Neuronal stem cell (in vitro differentiated cells): ENCODE results near the gene ANK3. TPM values are rescaled to one million over a fixed set of nuclear protein-coding genes. Genes with fewer than 3 reads are reported as not detected.
A peak's percentile ranks its signal among the peaks of the same experiment; 100 is the strongest.

Source experiments
- DNase-seq: peaks from one replicate; pipeline ENCODE4 v3.0.0-alpha.2; 2013; ENCODE audit warnings: low spot score
- H2AFZ ChIP-seq: one replicate; pipeline ENCODE4 v1.6.1; 2013; ENCODE audit warnings: mild to moderate bottlenecking, low read length, inconsistent platforms
- H2AK5ac ChIP-seq: 2 replicates; pipeline ENCODE4 v1.6.1; 2013; ENCODE audit warnings: low read depth, mild to moderate bottlenecking, inconsistent platforms, low read length, moderate library complexity, mixed read lengths
- H2BK120ac ChIP-seq: 2 replicates; pipeline ENCODE4 v1.6.1; 2013; ENCODE audit warnings: low read depth, mild to moderate bottlenecking, inconsistent platforms, low read length, moderate library complexity, mixed read lengths
- H2BK12ac ChIP-seq: one replicate; pipeline ENCODE4 v1.6.1; 2013; ENCODE audit warnings: low read length, inconsistent platforms
- H2BK15ac ChIP-seq: 2 replicates; pipeline ENCODE4 v1.6.1; 2013; ENCODE audit warnings: mild to moderate bottlenecking, low read length, inconsistent platforms, mixed read lengths
- H2BK5ac ChIP-seq: one replicate; pipeline ENCODE4 v1.6.1; 2013; ENCODE audit warnings: inconsistent platforms, mild to moderate bottlenecking, low read length, moderate library complexity
- H3K14ac ChIP-seq: one replicate; pipeline ENCODE4 v1.6.1; 2013; ENCODE audit warnings: low read length, inconsistent platforms
- H3K18ac ChIP-seq: 2 replicates; pipeline ENCODE4 v1.6.1; 2013; ENCODE audit warnings: low read length, inconsistent platforms
- H3K23ac ChIP-seq: 2 replicates; pipeline ENCODE4 v1.6.1; 2013; ENCODE audit warnings: low read depth, mild to moderate bottlenecking, mixed read lengths, low read length, inconsistent platforms; ENCODE audit not compliant: poor library complexity
- H3K27ac ChIP-seq: replicated peaks from 3 replicates; pipeline ENCODE4 v1.5.1; 2013; ENCODE audit warnings: low read length, inconsistent platforms
- H3K27me3 ChIP-seq, 3 experiments: 2 replicates each; pipeline ENCODE4 v1.6.1; 2013; ENCODE audit warnings: low read length in 3 of 3, mild to moderate bottlenecking in 2 of 3, inconsistent platforms in 1 of 3, low read depth in 1 of 3, mixed read lengths in 1 of 3, moderate library complexity in 1 of 3; ENCODE audit not compliant: control insufficient read depth in 3 of 3, insufficient read depth in 3 of 3
- H3K36me3 ChIP-seq, 2 donors: replicated peaks in 1 of 2; 2 replicates each; pipeline ENCODE4 v1.6.1; 2013; ENCODE audit warnings: low read length in 2 of 2; ENCODE audit not compliant: control insufficient read depth in 2 of 2, insufficient read depth in 2 of 2
- H3K4ac ChIP-seq: 2 replicates; pipeline ENCODE4 v1.6.1; 2013; ENCODE audit warnings: inconsistent platforms, mild to moderate bottlenecking, low read length, moderate library complexity
- H3K4me1 ChIP-seq, 2 donors: 1 replicate in 1 of 2; 2 replicates in 1 of 2; pipeline ENCODE4 v1.6.1; 2013; ENCODE audit warnings: low read length in 2 of 2, low read depth in 1 of 2; ENCODE audit not compliant: control insufficient read depth in 2 of 2, insufficient read depth in 1 of 2
- H3K4me2 ChIP-seq: one replicate; pipeline ENCODE4 v1.6.1; 2013; ENCODE audit warnings: mild to moderate bottlenecking, low read length, inconsistent platforms; ENCODE audit not compliant: insufficient read depth, poor library complexity, severe bottlenecking
- H3K4me3 ChIP-seq, 2 donors: 2 replicates each; pipeline ENCODE4 v1.5.1; 2013; ENCODE audit warnings: low read length in 2 of 2, mild to moderate bottlenecking in 2 of 2, inconsistent platforms in 1 of 2, moderate library complexity in 1 of 2
- H3K79me1 ChIP-seq: one replicate; pipeline ENCODE4 v1.6.1; 2013; ENCODE audit warnings: low read depth, mild to moderate bottlenecking, inconsistent platforms, low read length, moderate library complexity
- H3K9ac ChIP-seq: one replicate; pipeline ENCODE4 v1.6.1; 2013; ENCODE audit warnings: mild to moderate bottlenecking, low read depth, low read length, inconsistent platforms; ENCODE audit not compliant: poor library complexity
- H3K9me3 ChIP-seq, 2 donors: replicated peaks in 1 of 2; 2 replicates each; pipeline versions ENCODE3 to v1.6.1; 2013; ENCODE audit warnings: low read length in 2 of 2, mild to moderate bottlenecking in 2 of 2, inconsistent platforms in 1 of 2, low read depth in 1 of 2, mixed read lengths in 1 of 2, moderate library complexity in 1 of 2; ENCODE audit not compliant: control insufficient read depth in 2 of 2, insufficient read depth in 1 of 2
- H4K8ac ChIP-seq: one replicate; pipeline ENCODE4 v1.6.1; 2013; ENCODE audit warnings: low read depth, mild to moderate bottlenecking, inconsistent platforms, low read length, moderate library complexity
- H4K91ac ChIP-seq: one replicate; pipeline ENCODE4 v1.6.1; 2013; ENCODE audit warnings: low read length, low read depth, mild to moderate bottlenecking, inconsistent platforms; ENCODE audit not compliant: poor library complexity
- WGBS, 2 donors: extraction: QIAGEN DNeasy Blood & Tissue Kit; methylation state at CpG; one replicate each; pipeline ENCODE4 v1.1.7; 2013; ENCODE audit warnings: missing lambda C conversion rate in 2 of 2, mixed read lengths in 1 of 2; ENCODE audit not compliant: insufficient read length in 2 of 2, insufficient replicate concordance in 1 of 2; ENCODE audit errors: extremely low coverage in 2 of 2; 5-methylcytosine and 5-hydroxymethylcytosine counted together
- polyA plus RNA-seq, 2 experiments: library from polyadenylated mRNA; stranded (reverse); fragments of 200-250 nt; gene quantifications; one replicate each; pipeline ENCODE4 v1.2.3, GENCODE V29; 2013

ANK3 gene
- 57.1 TPM for polyA plus RNA-seq (2013, experiment 1 of 2)
- polyA plus RNA-seq (2013, experiment 2 of 2): 57.8 TPM

GRCh38 chr10:60389413-60390025 is at the start of gene ANK3:
TSS of gene ANK3 (minus strand) at chr10:60389875. CDS start at chr10:60389538, 337 bp downstream.
- no peak within 1 kb of the TSS for H4K91ac ChIP-seq
- no peak within 1 kb of the TSS for H2BK12ac ChIP-seq
- no peak within 1 kb of the TSS for H4K8ac ChIP-seq
- no peak within 1 kb of the TSS for H3K4me2 ChIP-seq
- H2BK15ac ChIP-seq: no peak within 1 kb of the TSS
- H3K9me3 ChIP-seq: no peaks in the 10 kb centered on the region
- H2AK5ac ChIP-seq: no peak within 1 kb of the TSS
- no peak within 1 kb of the TSS for H3K18ac ChIP-seq
- H3K79me1 ChIP-seq: no peaks in the 10 kb centered on the region
- no peak within 1 kb of the TSS for H2BK120ac ChIP-seq
- peak within 1 kb of the TSS; percentile 51 for H2AFZ ChIP-seq
- H3K14ac ChIP-seq: no peak within 1 kb of the TSS
- no peaks in the 10 kb centered on the region for H3K36me3 ChIP-seq
- no peak within 1 kb of the TSS for H3K23ac ChIP-seq
- no peak within 1 kb of the TSS for H3K9ac ChIP-seq
- no CpG with 5 or more reads among the region's 10 CpGs for WGBS, 2 donors
- no peak within 1 kb of the TSS for H2BK5ac ChIP-seq
- peaks cover 11 to 32% of the 10 kb centered on the region in 2 donors for H3K4me1 ChIP-seq
- H3K4ac ChIP-seq: no peak within 1 kb of the TSS
- peak within 1 kb of the TSS in 1 of 2 donors; percentile 5 for H3K4me3 ChIP-seq
- H3K27me3 ChIP-seq: no peaks in the 10 kb centered on the region
- DNase-seq: no peak
- no peak within 1 kb of the TSS for H3K27ac ChIP-seq

- no peak overlapping the region for H2BK15ac ChIP-seq
- no peak overlapping the region for H3K23ac ChIP-seq
- H2AFZ ChIP-seq: no peak overlapping the region
- H3K4me3 ChIP-seq: no peak overlapping the region
- no peak overlapping the region for H2BK120ac ChIP-seq
- DNase-seq: peak; percentile 40
- H2BK12ac ChIP-seq: no peak overlapping the region
- no peaks in the 10 kb centered on the region for H3K36me3 ChIP-seq
- H4K8ac ChIP-seq: no peak overlapping the region
- peaks cover 0 to 10% of the 10 kb centered on the region in 2 donors for H3K9me3 ChIP-seq
- H4K91ac ChIP-seq: no peak overlapping the region
- no peak overlapping the region for H2AK5ac ChIP-seq
- H3K79me1 ChIP-seq: no peaks in the 10 kb centered on the region
- no peak overlapping the region for H3K27ac ChIP-seq
- H3K18ac ChIP-seq: no peak overlapping the region
- no CpG with 5 or more reads among the region's 3 CpGs for WGBS, 2 donors
- no peak overlapping the region for H3K4me2 ChIP-seq
- H3K14ac ChIP-seq: no peak overlapping the region
- no peaks in the 10 kb centered on the region for H3K4me1 ChIP-seq
- no peaks in the 10 kb centered on the region for H3K27me3 ChIP-seq
- no peak overlapping the region for H2BK5ac ChIP-seq
- no peak overlapping the region for H3K9ac ChIP-seq
- no peak overlapping the region for H3K4ac ChIP-seq
Observed at GRCh38 chr10:60434418-60435046, 44.9 kb upstream of the ANK3 start.

DNA sequence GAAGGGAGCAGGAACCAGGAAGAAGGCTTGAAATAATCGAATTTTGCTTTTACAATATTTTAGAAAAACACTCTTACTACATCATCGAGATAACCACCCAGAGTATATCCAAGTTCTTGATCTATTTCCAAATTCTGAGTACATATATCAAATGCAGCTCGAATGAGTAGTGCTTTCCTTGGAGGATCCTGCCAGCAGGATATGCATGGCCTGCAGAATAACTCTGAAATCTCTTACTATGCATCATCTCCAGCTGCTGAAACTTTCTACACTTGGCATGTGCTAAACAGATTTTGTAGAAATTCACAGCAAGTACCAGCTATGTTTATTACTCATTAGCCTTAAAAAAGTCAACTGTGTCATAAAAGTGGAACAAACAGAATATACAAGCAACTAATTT is 44.0 kb upstream of the ANK3 start:
- Histone ChIP-seq H2AFZ (peak overlapping the region; percentile 12), H3K4ac (no peak overlapping the region)

DNA sequence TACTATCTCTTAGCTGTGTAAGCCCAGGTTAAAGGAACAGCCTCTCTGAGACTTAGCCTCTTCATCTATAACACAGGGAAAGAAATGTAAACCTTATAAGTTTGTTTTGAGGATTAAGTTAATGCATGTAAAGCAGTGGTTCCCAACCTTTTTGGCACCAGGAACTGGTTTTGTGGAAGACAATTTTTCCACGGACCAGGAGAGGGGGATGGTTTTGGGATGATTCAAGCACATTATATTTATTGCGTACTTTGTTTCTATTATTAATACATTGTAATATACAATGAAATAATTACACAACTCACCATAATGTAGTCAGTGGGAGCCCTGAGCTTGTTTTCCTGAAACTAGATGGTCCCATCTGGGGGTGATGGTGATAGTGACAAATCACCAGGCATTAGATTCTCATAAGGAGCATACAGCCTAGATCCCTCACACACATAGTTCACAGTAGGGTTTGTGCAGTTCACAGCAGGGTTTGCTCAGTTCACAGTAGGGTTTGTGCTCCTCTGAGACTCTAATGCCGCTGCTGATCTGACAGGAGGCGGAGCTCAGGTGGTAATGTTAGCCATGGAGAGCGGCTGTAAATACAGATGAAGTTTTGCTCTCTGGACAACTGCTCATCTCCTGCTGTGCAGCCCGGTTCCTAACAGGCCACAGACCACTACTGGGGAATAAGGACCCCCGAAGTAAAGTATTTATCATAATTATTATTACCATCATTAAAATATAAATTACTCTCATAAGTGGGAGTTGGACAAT is 41.3 kb upstream of the ANK3 start:
- Histone ChIP-seq H3K9me3 (peaks cover 0 to 10% of the 10 kb centered on the region in 2 donors), H3K4me3 (no peak overlapping the region), H3K27me3 (no peaks in the 10 kb centered on the region), H4K91ac (no peak overlapping the region), H3K79me1 (no peaks in the 10 kb centered on the region), H2BK15ac (no peak overlapping the region), H3K36me3 (no peaks in the 10 kb centered on the region), H3K23ac (no peak overlapping the region), H3K9ac (no peak overlapping the region), H3K18ac (no peak overlapping the region), H2AK5ac (no peak overlapping the region), H4K8ac (no peak overlapping the region), H2BK120ac (no peak overlapping the region), H3K4me1 (peaks cover 0 to 12% of the 10 kb centered on the region in 2 donors), H2BK12ac (no peak overlapping the region), H2BK5ac (no peak overlapping the region), H2AFZ (no peak overlapping the region), H3K4ac (no peak overlapping the region), H3K27ac (no peak overlapping the region), H3K14ac (no peak overlapping the region), H3K4me2 (no peak overlapping the region)
- WGBS, 2 donors: no CpG with 5 or more reads among the region's 7 CpGs
- no peak for DNase-seq

More for the DNA sequence above, 44.0 kb upstream of the ANK3 start:
- Histone ChIP-seq H3K14ac (no peak overlapping the region), H4K91ac (no peak overlapping the region), H3K23ac (no peak overlapping the region), H3K27ac (no peak overlapping the region), H2BK5ac (no peak overlapping the region), H3K79me1 (no peaks in the 10 kb centered on the region), H3K18ac (no peak overlapping the region), H3K4me3 (no peak overlapping the region), H3K27me3 (no peaks in the 10 kb centered on the region), H2AK5ac (no peak overlapping the region), H3K36me3 (no peaks in the 10 kb centered on the region), H2BK15ac (no peak overlapping the region), H3K4me2 (no peak overlapping the region), H3K9me3 (peaks cover 0 to 10% of the 10 kb centered on the region in 2 donors), H3K9ac (no peak overlapping the region), H4K8ac (no peak overlapping the region), H3K4me1 (peaks cover 0 to 6% of the 10 kb centered on the region in 2 donors), H2BK120ac (no peak overlapping the region), H2BK12ac (no peak overlapping the region)
- WGBS, 2 donors: no CpG with 5 or more reads among the region's 3 CpGs
- no peak for DNase-seq
